Measurements from ENCODE around the gene KRTAP4-3.
"Not testable (repeated sequence)": the region's sequence is repeated elsewhere in the genome, so short reads cannot be mapped to it uniquely, and the experiment has no call there.

The KRTAP4-3 gene

GRCh38 chr17:41168121-41168520 is at the start of gene KRTAP4-3:
KRTAP4-3 (minus strand) TSS chr17:41168221; CDS start chr17:41168172, 49 bp downstream.
- no peak for DNase-seq

DNA sequence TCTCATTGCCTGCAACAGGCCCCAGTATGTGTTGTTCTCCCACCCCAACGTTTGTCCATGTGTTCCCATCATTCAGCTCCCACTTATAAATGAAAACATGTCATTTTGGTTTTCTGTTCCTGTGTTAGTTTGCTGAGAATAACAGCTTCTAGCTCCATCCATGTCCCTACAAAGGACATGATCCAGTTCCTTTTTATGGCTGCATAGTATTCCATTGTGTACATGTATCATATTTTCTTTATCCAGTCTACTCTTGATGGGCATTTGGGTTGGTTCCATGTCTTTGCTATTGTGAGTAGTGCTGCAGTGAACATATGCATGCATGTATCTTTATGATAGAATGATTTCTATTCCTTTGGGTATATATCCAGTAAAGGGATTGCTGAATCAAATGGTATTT is 47.7 kb upstream of the KRTAP4-3 start:
- DNase-seq, result no peak

DNA sequence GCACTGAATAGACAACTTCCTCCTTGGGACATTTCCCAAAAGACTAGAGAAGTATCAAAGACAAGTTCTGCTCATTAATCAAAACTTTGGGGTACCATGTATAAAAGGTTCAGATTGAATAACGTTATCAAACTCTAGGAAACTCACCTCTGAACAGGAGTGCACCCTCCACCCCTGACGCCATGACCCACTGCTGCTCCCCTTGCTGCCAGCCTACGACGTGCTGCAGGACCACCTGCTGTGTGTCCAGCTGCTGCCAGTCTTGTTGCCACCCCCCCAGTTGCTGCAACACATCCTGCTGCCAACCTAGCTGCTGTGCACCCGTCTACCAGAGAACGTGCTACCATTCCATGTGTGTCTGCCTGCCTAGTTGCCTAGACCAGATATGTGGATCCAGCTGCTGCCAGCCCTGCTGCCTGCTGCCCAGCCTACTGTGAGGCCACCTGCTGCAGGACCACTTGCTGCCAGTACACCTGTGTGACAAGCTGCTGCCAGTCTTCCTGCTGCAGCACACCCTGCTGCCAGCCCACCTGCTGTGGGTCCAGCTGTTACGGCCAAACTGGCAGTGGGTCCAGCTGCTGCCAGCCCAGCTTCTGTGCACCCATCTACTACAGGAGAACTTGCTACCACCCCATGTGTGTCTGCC is 44.6 kb upstream of the KRTAP4-3 start:
- no peak for DNase-seq

- DNase-seq, result no peak
Measured at GRCh38 chr17:41211845-41212466, 43.9 kb upstream of the KRTAP4-3 start.

- DNase-seq, result no peak
Measured at GRCh38 chr17:41199421-41200078, 31.5 kb upstream of the KRTAP4-3 start.

- no peak for DNase-seq
Measured at GRCh38 chr17:41196068-41196467, 28.0 kb upstream of the KRTAP4-3 start.

- DNase-seq, result no peak
Measured at GRCh38 chr17:41190328-41190727, 22.3 kb upstream of the KRTAP4-3 start.

- DNase-seq, result not testable (repeated sequence)
Measured at GRCh38 chr17:41189837-41190318, 21.9 kb upstream of the KRTAP4-3 start, which contains the start of gene KRTAP9-1. KRTAP9-1 (plus strand) TSS chr17:41189887; CDS start chr17:41189887, 0 bp downstream.

DNA sequence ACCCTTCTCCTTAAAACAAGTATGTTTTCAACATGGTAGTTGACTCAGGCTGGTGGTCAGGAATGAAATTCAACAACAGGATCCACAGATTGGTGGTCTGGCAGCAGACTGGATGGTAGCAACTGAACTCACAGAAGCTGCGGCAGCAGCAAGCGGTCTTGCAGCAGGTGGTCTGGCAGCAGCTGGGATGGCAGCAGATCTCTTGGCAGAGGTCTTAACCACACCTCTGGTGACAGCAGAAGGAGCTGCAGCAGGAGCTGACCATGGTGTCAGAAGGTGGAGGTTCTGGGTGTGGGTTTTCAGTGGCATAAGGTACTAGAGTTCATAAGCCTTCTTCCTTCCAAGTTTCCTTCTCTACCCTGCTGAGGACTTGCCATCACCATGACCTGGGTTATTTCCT is 18.9 kb upstream of the KRTAP4-3 start:
- no peak for DNase-seq

DNA sequence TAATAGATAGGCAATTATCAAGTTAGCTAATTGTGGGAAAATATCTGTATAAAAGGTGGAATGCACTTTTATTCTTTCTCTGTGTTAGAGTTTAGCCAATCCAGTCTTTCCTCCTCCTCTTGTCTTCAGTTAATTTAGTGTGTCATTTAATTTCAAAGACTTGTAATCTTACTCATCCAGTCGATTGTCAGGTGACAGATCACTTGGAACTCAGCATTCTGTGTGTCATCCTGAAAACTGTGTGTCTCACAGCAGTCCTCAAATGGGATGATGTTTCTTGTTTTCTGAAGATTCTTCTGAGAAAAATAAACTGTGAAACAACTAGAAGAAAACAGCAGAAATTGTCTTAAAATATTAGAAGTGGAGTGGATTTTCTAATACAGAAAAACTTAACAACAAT is 17.0 kb upstream of the KRTAP4-3 start:
- DNase-seq, result no peak

GRCh38 chr17:41184480-41184961 is 16.5 kb upstream of the KRTAP4-3 start, which contains the start of gene KRTAP4-1:
KRTAP4-1 (minus strand) TSS chr17:41184911; CDS start chr17:41184854, 57 bp downstream.
- DNase-seq, result no peak

DNA sequence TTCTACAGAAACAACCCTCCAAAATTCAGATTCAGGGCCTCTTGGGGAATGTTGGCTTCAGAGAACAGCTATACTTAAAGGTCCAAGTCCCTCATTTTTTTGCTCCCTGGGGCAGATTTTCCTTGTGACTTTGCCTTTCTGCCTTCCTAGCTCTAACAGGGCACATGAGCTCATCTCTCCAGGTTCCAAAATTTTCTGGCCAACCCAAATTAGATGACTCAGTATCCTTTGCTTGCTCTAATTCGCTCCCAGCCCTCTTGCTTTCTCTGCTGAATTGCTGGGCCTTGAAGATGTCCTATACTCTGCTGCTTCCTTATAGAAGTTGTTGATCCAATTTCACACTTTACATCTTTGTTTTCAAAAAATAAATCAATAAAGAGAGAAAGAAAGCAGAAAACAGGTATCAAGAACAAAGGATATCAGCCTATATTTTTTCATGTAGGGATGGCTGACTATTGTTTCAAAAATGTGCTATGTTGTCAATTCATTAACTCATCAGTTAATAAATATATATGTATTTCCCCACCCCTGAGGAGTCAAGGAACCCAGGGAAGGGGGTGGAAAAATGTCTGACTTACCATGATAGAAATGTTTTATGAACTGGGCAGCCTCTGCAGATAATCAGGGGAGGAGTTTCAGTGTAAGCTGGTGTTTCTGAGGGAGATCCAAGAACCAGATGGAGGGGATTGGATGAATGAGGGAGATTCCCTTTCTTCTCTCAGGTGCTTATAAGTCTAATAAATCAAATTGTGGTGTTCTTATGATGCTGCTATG is 11.0 kb upstream of the KRTAP4-3 start:
- DNase-seq, result no peak

GRCh38 chr17:41178341-41178740 is 10.3 kb upstream of the KRTAP4-3 start:
- DNase-seq, result no peak

- no peak for DNase-seq
Measured at GRCh38 chr17:41177727-41178271, 9.8 kb upstream of the KRTAP4-3 start, which contains the start of gene KRTAP4-2. KRTAP4-2 (minus strand) TSS chr17:41178221; CDS start chr17:41178164, 57 bp downstream.

GRCh38 chr17:41176744-41177387 is 8.8 kb upstream of the KRTAP4-3 start:
- no peak for DNase-seq

DNA sequence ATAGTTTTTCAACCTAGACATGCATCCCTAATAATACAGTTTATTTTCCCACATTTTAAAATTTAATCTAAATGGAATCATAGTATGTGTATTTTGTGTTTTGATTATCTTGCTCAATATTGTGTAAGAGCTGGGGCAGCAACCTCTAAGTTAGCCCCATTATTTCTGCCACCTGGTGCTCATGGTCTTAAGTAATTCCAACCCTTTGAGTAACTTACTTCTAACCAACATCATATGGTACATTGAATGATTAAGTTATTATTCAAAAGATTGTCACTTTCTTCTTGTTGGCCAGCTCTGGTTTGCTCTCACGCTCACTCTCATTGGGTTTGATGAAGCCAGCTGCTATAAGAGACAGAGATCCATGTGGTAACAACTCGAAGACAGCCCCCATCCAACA is 3.9 kb upstream of the KRTAP4-3 start:
- DNase-seq, result no peak

GRCh38 chr17:41167561-41167960 is 460 bp downstream of the KRTAP4-3 start:
- no peak for DNase-seq

- DNase-seq, result no peak
Measured at GRCh38 chr17:41163828-41164227, 4.2 kb downstream of the KRTAP4-3 start.

GRCh38 chr17:41160648-41161047 is 7.4 kb downstream of the KRTAP4-3 start, which contains the start of gene KRTAP4-4:
KRTAP4-4 (minus strand) TSS chr17:41160748; CDS start chr17:41160691, 57 bp downstream.
- DNase-seq, result no peak

GRCh38 chr17:41160190-41160589 is 7.8 kb downstream of the KRTAP4-3 start:
- DNase-seq, result not testable (repeated sequence)

- DNase-seq, result no peak
Measured at GRCh38 chr17:41153856-41154255, 14.2 kb downstream of the KRTAP4-3 start.

- DNase-seq, result no peak
Measured at GRCh38 chr17:41151525-41151924, 16.5 kb downstream of the KRTAP4-3 start.
